ENCODE data around the gene PROZ. TPM values are rescaled to one million over a fixed set of nuclear protein-coding genes. Genes with fewer than 3 reads are reported as not detected.

The PROZ gene
- total RNA-seq, 2 experiments from 2014 or later, result not detected

Other genes with a start within 250 kb of the PROZ start
- gene MCF2L, start 189.4 kb upstream of the PROZ start, total RNA-seq, result 10 to 100 TPM in 1 of 2 experiments, 1 to 10 TPM in 1; 9.3 to 11.5 TPM
- under 1 TPM in 1 of 2 experiments, not detected in 1; 0.31 TPM for gene F7, start 52.9 kb upstream of the PROZ start, total RNA-seq
- not detected for gene F10, start 35.8 kb upstream of the PROZ start, total RNA-seq
- 10 to 100 TPM; 59.3 to 60.8 TPM for gene PCID2, start 50.0 kb downstream of the PROZ start, total RNA-seq
- 10 to 100 TPM; 66.0 to 66.3 TPM for gene CUL4A, start 51.0 kb downstream of the PROZ start, total RNA-seq
- gene LAMP1, start 138.6 kb downstream of the PROZ start, total RNA-seq, result 10 to 100 TPM; 90.1 to 96.5 TPM
- not detected for gene GRTP1, start 205.5 kb downstream of the PROZ start, total RNA-seq

Data from activated naive CD8-positive, alpha-beta T cell treated with anti-CD3 and anti-CD28 coated beads, Interleukin-2, amount 10 ng/mL, durations not matched to agents 7 days and 5 days (primary cell).